M059J (cell line): ENCODE results near the gene ANKHD1. TPM values are rescaled to one million over a fixed set of nuclear protein-coding genes. Genes with fewer than 3 reads are reported as not detected.

Experiments
- total RNA-seq: library from RNA; depleted of rRNA; stranded (reverse); fragments of >200 nt; shearing (Covaris generic); gene quantifications from 2 replicates; pipeline ENCODE4 v1.2.3, GENCODE V29; 2014; rRNA removed

ANKHD1 gene
- total RNA-seq, 1 experiment from 2014 or later = 48.5 TPM

Other genes with a start within 250 kb of the ANKHD1 start
- gene CYSTM1, start 226.6 kb upstream of the ANKHD1 start, total RNA-seq = 43.6 and 45.0 TPM in 2 replicates
- 115 and 145 TPM in 2 replicates for gene PFDN1, start 98.7 kb upstream of the ANKHD1 start, total RNA-seq
- gene HBEGF, start 55.2 kb upstream of the ANKHD1 start, total RNA-seq = 9.2 and 13.8 TPM in 2 replicates
- not detected in 2 replicates for gene SLC4A9, start 41.6 kb upstream of the ANKHD1 start, total RNA-seq
- gene EIF4EBP3, start 145.8 kb downstream of the ANKHD1 start, total RNA-seq = not detected in 2 replicates
- 48.5 and 55.9 TPM in 2 replicates for gene SRA1, start 155.6 kb downstream of the ANKHD1 start, total RNA-seq
- gene APBB3, start 162.8 kb downstream of the ANKHD1 start, total RNA-seq = 0.54 and 3.4 TPM in 2 replicates
- 29.4 and 33.5 TPM in 2 replicates for gene SLC35A4, start 163.0 kb downstream of the ANKHD1 start, total RNA-seq
- gene CD14, start 231.3 kb downstream of the ANKHD1 start, total RNA-seq = 0.47 TPM in 1 of 2 replicates, not detected in the other
- gene TMCO6, start 237.6 kb downstream of the ANKHD1 start, total RNA-seq = 15.2 and 32.7 TPM in 2 replicates
- gene NDUFA2, start 245.8 kb downstream of the ANKHD1 start, total RNA-seq = 87.2 and 106 TPM in 2 replicates
- gene IK, start 246.0 kb downstream of the ANKHD1 start, total RNA-seq = 96.8 and 118 TPM in 2 replicates